HG03039 (cell line): ENCODE data around the gene MAD1L1.

ENCODE experiments used
- ATAC-seq: cut with Tn5 transposase; IDR thresholded peaks from one replicate; pipeline ENCODE4 v1.9.1; 2021; ENCODE audit warnings: mild to moderate bottlenecking, moderate library complexity; ENCODE audit not compliant: unreplicated experiment

The MAD1L1 gene

DNA sequence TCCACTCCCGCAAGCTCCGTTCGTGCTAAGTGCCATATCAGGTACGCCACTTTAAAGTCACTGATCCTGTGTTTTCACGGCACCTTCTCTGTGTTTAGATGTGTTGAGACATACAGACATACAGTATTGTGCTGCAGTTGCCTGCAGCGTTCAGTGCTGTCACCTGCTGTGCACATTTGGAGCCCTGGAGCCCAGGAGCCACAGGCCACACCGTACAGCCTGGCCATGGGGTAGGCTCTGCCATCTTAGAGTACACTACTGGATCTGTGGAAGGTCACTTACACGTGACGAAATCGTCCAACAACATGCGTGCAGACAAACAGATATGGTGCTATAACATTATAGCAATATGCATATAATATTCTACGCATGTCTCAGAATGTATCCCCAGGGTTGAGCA is 451.4 kb downstream of the MAD1L1 start:
- no peak for ATAC-seq

DNA sequence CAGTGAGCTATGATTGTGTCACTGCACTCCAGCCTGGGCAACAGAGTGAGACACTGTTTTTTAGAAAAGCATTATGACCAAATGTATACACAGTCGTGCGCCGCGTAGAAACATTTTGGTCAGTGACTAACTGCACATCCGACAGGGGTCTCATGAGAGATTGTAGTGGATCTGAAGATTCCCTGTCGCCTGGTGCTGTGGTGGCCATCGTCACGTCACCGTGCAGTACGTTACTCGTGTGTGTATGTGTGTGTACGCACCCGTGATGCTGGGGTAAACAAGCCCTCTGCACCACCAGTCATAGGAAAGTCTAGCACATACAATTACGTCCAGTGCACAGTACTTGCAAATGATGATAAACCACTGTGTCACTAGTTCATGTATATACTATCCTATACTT is 453.3 kb downstream of the MAD1L1 start:
- no peak for ATAC-seq

DNA sequence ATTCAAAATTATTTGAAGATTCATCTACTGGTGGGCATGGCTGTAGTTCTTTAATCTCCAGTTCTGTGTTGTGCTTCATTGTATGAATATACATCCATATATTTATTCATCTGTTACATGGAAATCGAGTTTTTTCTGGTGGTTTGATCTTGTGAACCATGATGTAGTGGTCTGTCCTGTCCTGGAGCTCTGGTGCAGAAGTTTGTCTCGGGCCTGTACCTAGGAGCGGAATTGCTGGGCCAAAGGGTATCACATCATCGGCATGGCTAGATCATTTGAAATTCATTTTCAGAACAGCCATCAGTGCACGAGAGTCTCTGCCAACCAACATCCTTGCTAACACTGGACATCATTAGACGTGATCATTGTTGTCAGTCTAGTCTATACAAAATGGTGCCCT is 455.6 kb downstream of the MAD1L1 start:
- no peak for ATAC-seq

DNA sequence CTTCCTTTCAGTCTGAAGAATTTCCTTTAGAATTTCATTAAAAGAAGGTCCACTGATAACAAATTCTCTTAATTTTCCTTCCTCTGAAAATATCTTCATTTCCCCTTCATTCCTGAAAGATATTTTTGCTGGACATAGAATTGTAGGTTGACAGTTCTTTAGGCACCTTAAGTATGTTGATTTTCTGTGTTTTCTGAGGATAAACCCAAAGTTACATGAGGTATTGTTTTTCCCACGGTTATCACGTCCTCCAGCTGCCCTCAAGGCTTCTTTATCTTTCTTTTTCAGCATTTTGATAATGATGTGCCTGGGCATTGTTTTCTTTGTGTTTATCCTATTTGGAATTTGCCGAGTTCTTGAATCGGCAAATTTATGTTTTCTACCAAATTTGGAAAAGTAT is 457.4 kb downstream of the MAD1L1 start:
- ATAC-seq = no peak

DNA sequence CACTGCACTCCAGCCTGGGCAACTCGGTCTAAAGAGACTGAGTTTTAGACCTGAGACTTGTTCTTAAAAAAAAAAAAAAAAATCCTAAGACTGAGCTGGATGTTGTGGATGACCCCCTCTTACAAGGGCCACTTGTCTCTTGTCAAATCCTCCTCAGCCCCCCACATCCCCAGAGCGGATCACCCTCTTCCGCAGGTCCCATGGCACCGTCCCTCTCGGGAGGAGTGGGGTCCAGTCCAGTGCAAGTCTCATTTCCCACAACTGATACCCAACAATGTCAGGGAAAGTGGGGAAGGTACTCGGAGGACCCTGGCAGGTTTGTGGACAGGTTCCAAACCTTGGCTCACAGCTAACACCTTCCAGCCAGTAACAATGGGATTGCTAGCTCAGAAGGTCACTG is 462.4 kb downstream of the MAD1L1 start:
- ATAC-seq = no peak

DNA sequence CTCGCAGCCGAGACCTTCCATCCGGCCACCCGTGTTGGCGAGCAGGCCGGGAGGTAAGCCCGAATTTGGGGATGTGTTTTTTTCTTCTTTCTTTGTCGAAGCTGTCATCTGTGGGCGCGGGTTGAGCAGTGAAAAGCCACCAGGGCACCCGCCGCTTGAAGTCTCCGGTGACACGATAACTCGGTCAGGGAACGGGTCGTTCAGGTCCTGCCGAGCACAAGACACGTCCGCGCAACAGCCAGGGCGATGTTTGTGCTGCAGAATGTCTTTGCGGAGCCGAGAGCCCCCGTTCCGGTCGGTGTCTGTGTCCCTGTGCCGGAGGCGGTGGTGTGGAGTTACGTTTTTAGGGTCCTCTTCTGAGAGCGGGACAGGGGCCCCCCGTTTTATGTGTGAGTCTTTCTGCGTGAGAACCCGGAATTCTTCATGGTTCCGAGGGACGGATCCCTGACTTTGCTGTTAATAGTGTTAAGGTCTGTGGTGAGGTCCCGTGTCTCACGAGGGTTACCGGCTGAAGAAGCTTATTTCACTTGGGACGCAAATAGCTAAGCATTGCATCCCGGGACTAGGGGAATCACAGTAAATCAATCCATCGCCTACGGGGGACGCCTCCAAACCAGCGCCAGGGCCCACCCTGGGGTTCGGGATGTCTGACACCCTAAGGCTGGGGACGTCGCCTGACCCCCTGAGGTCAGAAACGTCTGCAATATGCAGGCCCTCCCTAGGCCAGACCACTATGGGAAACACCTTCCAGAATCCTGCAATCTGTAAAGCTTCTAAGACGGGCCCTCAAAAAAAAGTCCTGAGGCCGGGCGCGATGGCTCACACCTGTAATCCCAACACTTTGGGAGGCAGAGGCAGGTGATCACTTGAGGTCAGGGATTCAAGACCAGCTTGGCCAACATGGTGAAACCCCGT is 463.2 kb downstream of the MAD1L1 start:
- ATAC-seq = no peak

DNA sequence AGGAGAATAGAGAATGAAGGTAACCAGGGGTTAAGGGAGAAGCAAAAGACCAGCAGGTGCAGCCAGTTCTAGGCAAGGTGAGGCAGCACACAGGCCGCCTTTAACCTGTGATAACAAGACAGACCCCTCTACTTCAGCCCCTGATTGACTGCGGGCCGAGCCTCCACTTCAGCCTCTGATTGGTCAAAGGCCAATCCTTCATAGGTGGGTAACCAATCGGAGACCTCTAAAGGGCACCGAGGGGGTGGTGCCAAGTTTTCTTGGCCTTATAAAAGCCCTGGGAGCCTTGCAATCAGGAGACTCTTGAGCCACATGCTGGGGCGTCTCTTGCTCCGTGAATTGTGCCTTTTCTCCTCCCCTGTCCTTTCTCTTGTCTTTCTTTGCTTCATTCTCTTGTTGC is 463.9 kb downstream of the MAD1L1 start:
- ATAC-seq = no peak

DNA sequence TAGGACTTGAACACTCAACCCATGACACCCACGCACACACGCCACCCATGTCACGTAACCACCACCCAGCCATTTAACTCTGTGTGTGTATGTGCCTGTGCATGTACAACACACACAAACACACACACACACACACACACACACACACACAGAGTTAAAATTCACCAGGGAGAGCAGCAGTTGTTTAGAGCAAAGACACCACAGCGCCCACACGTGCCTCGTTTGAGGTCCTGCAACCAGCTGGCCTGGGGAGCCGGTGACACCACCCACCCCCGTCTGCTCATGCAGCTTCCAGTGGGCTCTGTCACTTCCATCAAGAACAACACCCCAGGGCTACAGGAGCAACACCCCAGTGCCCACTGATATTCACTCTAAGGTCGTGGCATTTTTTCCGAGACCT is 465.2 kb downstream of the MAD1L1 start:
- no peak for ATAC-seq
